Stimulated activated naive CD8-positive, alpha-beta T cell treated with anti-CD3 and anti-CD28 coated beads, Interleukin-15, Interleukin-2, amounts not matched to agents 100 ng/mL and 50 ng/mL, for 24 hours (primary cell): Measurements from ENCODE around the gene MID2.
"Not testable (repeated sequence)": the region's sequence is repeated elsewhere in the genome, so short reads cannot be mapped to it uniquely, and the experiment has no call there.

ENCODE experiments used
- H3K27ac Mint-ChIP-seq: one replicate; pipeline ENCODE4 v1.8.0; 2021; ENCODE audit warnings: mild to moderate bottlenecking, mixed read lengths
- H3K27me3 Mint-ChIP-seq: one replicate; pipeline ENCODE4 v1.8.0; 2021; ENCODE audit warnings: mixed read lengths
- H3K36me3 Mint-ChIP-seq: one replicate; pipeline ENCODE4 v1.8.0; 2021; ENCODE audit warnings: low read depth, mixed read lengths
- H3K4me1 Mint-ChIP-seq: one replicate; pipeline ENCODE4 v1.8.0; 2021; ENCODE audit warnings: low read depth, mixed read lengths
- H3K4me3 Mint-ChIP-seq: one replicate; pipeline ENCODE4 v1.8.0; 2021; ENCODE audit warnings: mild to moderate bottlenecking, mixed read lengths
- H3K9me3 Mint-ChIP-seq: one replicate; pipeline ENCODE4 v1.8.0; 2021; ENCODE audit warnings: mixed read lengths

Gene MID2

DNA sequence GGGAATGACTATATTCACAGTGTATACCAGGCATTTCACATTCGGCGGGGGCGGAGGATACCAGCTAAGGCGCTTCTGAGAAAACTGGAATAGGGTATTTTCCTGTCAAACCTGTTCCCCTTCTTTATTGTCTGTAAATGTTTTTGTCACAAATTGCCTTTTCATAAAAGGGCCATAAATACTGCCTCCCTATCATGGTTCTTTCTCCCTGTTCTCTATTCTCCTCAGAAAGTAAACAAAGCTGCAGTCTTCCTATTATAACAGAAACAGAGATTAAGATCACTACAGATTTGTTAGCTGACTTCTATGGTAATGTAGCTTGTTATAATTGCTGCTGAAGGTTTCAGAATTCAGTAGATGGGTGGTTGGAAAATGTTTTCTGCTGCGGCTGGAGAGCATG is 32.2 kb downstream of the MID2 start:
- H3K4me3 Mint-ChIP-seq, result no peak overlapping the region
- no peak overlapping the region for H3K27ac Mint-ChIP-seq
- H3K9me3 Mint-ChIP-seq, result no peaks in the 10 kb centered on the region
- no peaks in the 10 kb centered on the region for H3K27me3 Mint-ChIP-seq
- H3K4me1 Mint-ChIP-seq, result peaks cover 4% of the 10 kb centered on the region
- peaks cover 10% of the 10 kb centered on the region for H3K36me3 Mint-ChIP-seq

DNA sequence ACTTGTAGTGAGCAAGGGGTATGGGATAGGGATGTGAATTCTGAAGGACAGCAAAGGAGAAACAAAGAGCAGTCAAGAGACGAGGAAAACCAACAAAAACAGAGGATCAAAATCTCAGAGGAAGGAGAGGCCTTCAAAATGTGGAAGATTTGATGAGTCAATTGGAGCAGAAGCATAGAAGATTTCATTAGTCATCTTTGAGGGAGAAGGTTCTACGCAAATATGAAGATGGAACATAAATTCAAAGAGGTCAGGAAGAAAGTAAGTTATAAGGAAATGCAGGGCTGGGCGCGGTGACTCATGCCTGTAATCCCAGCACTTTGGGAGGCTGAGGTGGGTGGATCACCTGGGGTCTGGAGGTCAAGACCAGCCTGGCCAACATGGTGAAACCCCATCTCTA is 35.4 kb downstream of the MID2 start:
- Mint-ChIP-seq H3K27me3 (no peaks in the 10 kb centered on the region), H3K4me1 (peaks cover 4% of the 10 kb centered on the region), H3K9me3 (no peaks in the 10 kb centered on the region), H3K4me3 (no peak overlapping the region), H3K27ac (no peak overlapping the region), H3K36me3 (peaks cover 9% of the 10 kb centered on the region)

DNA sequence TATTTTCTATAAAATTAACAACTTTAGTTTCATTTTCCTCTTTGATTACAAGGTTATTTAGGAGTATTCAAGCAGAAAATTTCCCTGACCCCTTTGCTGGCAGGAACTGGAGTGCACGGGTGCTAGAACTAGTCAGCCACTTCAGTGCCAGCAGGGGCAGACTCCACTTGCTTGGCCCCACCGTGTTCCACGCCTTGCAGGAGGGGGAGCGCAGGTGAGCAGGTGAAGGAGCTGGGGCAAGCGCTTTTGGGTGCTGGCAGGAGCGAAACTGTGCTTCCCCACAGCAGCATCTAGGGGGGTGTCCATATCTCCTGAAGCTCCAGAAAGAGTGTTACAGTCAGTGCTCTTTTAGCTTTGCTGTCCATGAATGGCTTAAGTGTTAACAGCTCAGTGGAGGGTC is 45.5 kb downstream of the MID2 start:
- Mint-ChIP-seq H3K4me3 (no peak overlapping the region), H3K27me3 (no peaks in the 10 kb centered on the region), H3K4me1 (peaks cover 4% of the 10 kb centered on the region), H3K9me3 (no peaks in the 10 kb centered on the region), H3K36me3 (no peaks in the 10 kb centered on the region), H3K27ac (no peak overlapping the region)

GRCh38 chrX:107878106-107878505 is 52.4 kb downstream of the MID2 start:
- Mint-ChIP-seq H3K36me3 (no peaks in the 10 kb centered on the region), H3K4me3 (no peak overlapping the region), H3K4me1 (no peaks in the 10 kb centered on the region), H3K27me3 (no peaks in the 10 kb centered on the region), H3K9me3 (no peaks in the 10 kb centered on the region), H3K27ac (no peak overlapping the region)

DNA sequence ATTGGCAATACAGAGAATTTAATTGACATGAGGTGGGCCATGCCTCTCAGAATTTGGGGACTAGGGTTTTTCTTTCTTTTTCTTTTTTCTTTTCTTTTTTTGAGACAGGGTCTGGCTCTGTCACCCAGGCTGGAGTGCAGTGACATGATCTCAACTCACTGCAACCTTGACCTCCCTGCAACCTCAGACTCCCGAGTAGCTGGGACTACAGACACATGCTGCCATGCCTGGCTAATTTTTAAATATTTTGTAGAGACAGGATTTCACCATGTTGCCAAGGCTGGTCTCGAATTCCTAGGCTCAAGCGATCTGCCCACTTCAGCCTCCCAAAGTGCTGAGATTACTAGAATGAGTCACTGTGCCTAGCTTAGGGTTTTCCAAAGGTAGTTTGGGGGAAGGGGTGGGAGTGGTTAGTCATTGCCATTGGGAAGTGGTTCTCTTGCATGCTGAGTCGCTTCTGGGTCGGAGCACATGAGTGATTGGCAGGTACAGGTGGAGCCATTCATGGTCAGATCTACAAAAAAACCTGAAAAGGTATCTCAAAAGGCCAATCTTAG is 54.5 kb downstream of the MID2 start:
- H3K36me3 Mint-ChIP-seq, result no peaks in the 10 kb centered on the region
- H3K9me3 Mint-ChIP-seq, result no peaks in the 10 kb centered on the region
- H3K27me3 Mint-ChIP-seq, result no peaks in the 10 kb centered on the region
- H3K4me3 Mint-ChIP-seq, result no peak overlapping the region
- H3K27ac Mint-ChIP-seq, result no peak overlapping the region
- no peaks in the 10 kb centered on the region for H3K4me1 Mint-ChIP-seq

- H3K4me1 Mint-ChIP-seq, result no peaks in the 10 kb centered on the region
- H3K27ac Mint-ChIP-seq, result no peak overlapping the region
- peaks cover 5% of the 10 kb centered on the region for H3K36me3 Mint-ChIP-seq
- H3K9me3 Mint-ChIP-seq, result no peaks in the 10 kb centered on the region
- no peaks in the 10 kb centered on the region for H3K27me3 Mint-ChIP-seq
- H3K4me3 Mint-ChIP-seq, result no peak overlapping the region
These were observed 68.4 kb downstream of the MID2 start for GRCh38 chrX:107894038-107894437.

DNA sequence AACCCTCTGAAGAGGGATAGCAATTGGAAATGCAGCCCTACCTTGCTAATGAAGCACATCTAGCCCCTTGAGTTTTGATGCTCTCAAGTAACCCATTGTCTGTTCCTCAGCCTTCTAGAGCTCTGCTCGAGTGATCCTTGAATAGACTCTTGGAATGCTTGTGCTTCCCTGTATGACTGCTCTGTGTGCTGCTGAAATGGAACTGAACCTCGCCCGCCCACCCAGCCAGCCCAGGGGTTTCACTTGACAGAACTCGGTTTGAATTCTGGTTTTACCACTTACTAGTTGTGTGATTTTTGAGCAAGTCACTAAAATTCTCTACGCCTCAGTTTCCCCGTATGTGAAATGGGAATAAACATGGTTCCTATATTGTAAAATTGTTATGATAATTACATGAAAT is 77.1 kb downstream of the MID2 start:
- H3K9me3 Mint-ChIP-seq, result no peaks in the 10 kb centered on the region
- H3K36me3 Mint-ChIP-seq, result peaks cover 19% of the 10 kb centered on the region
- H3K27me3 Mint-ChIP-seq, result no peaks in the 10 kb centered on the region
- no peaks in the 10 kb centered on the region for H3K4me1 Mint-ChIP-seq
- no peak overlapping the region for H3K27ac Mint-ChIP-seq
- H3K4me3 Mint-ChIP-seq, result no peak overlapping the region

GRCh38 chrX:107905366-107905765 is 79.7 kb downstream of the MID2 start:
- H3K9me3 Mint-ChIP-seq, result no peaks in the 10 kb centered on the region
- H3K36me3 Mint-ChIP-seq, result peaks cover 19% of the 10 kb centered on the region
- no peaks in the 10 kb centered on the region for H3K27me3 Mint-ChIP-seq
- H3K4me1 Mint-ChIP-seq, result no peaks in the 10 kb centered on the region
- no peak overlapping the region for H3K27ac Mint-ChIP-seq
- no peak overlapping the region for H3K4me3 Mint-ChIP-seq

DNA sequence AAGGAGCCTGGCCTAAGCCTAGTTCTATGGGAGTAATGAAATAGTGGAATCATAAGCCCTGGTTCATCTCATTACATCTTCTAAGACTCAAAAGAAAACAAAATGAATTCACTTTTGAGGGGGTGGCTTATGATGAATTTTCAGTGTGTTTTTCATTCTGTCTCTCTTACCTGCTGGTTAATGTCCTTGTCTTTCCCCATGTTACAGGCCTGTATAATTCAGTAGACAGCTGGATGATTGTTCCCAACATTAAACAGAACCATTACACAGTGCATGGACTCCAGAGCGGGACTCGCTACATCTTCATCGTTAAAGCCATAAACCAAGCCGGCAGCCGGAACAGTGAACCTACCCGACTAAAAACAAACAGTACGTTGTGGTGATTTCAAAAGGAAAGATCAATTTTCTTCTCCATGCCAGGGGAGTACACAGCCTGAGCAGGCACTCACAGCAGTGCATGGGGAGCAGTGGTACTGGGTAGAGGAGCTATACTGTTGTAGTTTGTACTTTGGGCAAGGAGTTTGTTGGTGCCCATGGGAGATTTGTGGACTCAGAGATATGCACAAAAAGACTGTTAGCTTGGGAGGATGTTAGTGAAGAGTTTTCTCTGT is 98.6 kb downstream of the MID2 start:
- no peaks in the 10 kb centered on the region for H3K9me3 Mint-ChIP-seq
- H3K4me3 Mint-ChIP-seq, result no peak overlapping the region
- no peak overlapping the region for H3K27ac Mint-ChIP-seq
- peaks cover 16% of the 10 kb centered on the region for H3K36me3 Mint-ChIP-seq
- no peaks in the 10 kb centered on the region for H3K27me3 Mint-ChIP-seq
- H3K4me1 Mint-ChIP-seq, result no peaks in the 10 kb centered on the region

DNA sequence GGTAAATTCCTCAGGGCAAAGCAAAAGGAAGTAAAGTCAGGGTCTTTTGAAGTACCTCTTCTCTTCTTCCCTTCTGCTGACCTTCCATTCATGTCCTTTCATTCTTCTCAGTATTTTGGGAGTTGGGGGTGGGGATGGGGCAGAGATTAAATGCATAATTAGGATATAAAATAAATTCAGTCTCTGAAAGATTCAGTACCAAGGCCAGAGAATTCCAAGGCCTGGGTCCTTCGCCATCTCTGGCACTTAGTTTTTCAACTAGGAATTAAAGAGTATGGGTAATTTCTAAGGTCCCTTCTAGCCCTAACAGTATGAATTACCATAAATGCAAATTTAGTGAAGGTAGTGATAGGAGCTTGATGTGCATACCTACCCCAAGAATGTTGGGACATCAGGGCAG is 108.6 kb downstream of the MID2 start:
- H3K27me3 Mint-ChIP-seq, result peaks cover 4% of the 10 kb centered on the region

DNA sequence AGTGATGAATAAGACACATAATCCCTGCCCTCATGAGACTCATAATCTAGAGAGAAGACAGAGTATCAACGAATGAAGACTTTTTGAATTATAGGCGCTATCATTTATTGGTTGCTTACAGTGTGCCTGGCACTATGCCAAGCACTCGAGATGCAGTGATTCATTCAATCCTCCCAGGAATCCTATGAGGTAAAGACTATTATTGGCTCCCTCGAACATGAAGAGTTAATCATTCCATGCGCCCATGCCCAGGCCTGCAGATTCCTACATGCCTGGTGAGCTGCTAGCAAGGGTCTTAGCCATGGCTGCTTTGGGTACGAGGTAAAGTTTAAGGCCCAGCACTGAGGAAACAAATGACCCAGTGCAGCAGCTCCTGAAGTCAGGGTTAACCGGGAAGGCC is 109.5 kb downstream of the MID2 start:
- Mint-ChIP-seq H3K36me3 (no peaks in the 10 kb centered on the region), H3K4me1 (peaks cover 6% of the 10 kb centered on the region), H3K9me3 (no peaks in the 10 kb centered on the region), H3K27ac (no peak overlapping the region), H3K27me3 (peaks cover 4% of the 10 kb centered on the region), H3K4me3 (no peak overlapping the region)

More for the DNA sequence above, 108.6 kb downstream of the MID2 start:
- Mint-ChIP-seq H3K4me3 (no peak overlapping the region), H3K4me1 (peaks cover 6% of the 10 kb centered on the region), H3K9me3 (no peaks in the 10 kb centered on the region), H3K27ac (no peak overlapping the region), H3K36me3 (no peaks in the 10 kb centered on the region)

DNA sequence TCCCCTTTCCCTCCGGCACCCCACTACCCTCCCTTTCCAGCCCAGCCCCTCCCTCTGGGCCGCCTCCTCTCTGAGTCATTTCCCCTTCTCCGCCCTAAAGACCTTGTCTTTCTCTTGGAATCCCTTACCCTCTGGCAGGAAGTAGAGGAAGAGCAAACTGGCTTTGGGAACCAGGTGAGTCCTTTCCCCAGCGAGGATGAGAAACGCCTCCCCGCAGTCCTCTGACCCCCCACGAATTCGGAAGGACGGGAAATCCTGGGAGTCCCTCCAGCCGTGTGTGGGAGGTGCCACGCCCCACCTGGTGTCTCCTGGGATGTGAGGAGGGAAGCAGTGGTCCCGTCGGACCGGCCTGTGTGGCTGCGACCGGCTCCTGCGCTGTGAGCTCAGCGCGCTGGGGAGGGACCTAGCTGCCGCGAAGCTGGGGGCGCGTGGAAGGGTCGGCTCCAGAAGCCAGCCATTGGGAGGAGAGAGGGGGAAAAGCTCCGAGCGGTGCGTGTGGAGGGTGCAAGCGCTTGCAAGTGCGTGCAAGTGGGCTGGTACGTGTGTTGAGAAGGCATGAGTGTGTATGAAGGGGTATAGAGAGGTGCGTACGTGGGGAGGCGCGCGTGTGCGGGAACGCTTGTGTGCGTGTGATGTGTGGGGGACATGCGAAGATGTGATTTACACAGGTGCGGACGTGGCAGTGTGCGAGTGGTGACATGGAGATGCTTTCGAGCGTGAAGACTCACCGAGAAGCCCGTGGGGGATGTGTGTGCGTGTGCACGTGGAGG is 110.2 kb downstream of the MID2 start:
- no peak overlapping the region for H3K27ac Mint-ChIP-seq

DNA sequence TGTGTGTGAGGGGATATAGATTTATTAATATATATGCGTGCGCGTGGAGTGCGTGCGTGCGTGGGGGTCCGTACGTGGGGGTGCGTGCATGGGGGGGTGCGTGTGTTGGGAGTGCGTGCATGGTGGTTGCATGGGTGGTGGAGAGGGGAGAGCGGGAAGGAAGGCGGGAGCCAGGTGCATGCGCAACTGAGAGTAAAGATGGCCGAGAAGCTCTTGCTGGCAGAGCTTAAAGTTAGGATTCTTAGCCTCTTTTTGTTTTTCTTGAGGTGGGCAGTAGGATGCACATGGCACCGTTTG is 110.7 kb downstream of the MID2 start:
- Mint-ChIP-seq H3K27me3 (peaks cover 4% of the 10 kb centered on the region), H3K9me3 (no peaks in the 10 kb centered on the region), H3K4me1 (peaks cover 6% of the 10 kb centered on the region), H3K27ac (no peak overlapping the region), H3K4me3 (peak overlapping the region; percentile 62), H3K36me3 (no peaks in the 10 kb centered on the region)

More for the DNA sequence above, 110.2 kb downstream of the MID2 start:
- Mint-ChIP-seq H3K27me3 (peaks cover 4% of the 10 kb centered on the region), H3K9me3 (no peaks in the 10 kb centered on the region), H3K36me3 (no peaks in the 10 kb centered on the region), H3K4me1 (peaks cover 6% of the 10 kb centered on the region), H3K4me3 (peak overlapping the region; percentile 62)

GRCh38 chrX:107940095-107940494 is 114.4 kb downstream of the MID2 start:
- H3K27me3 Mint-ChIP-seq, result peaks cover 4% of the 10 kb centered on the region
- H3K27ac Mint-ChIP-seq, result no peak overlapping the region
- no peaks in the 10 kb centered on the region for H3K36me3 Mint-ChIP-seq
- no peak overlapping the region for H3K4me3 Mint-ChIP-seq
- no peaks in the 10 kb centered on the region for H3K9me3 Mint-ChIP-seq
- H3K4me1 Mint-ChIP-seq, result peaks cover 6% of the 10 kb centered on the region

GRCh38 chrX:107955337-107955736 is 129.7 kb downstream of the MID2 start:
- not testable (repeated sequence) for H3K27ac Mint-ChIP-seq, H3K9me3 Mint-ChIP-seq, H3K4me3 Mint-ChIP-seq, H3K27me3 Mint-ChIP-seq, H3K4me1 Mint-ChIP-seq, H3K36me3 Mint-ChIP-seq

DNA sequence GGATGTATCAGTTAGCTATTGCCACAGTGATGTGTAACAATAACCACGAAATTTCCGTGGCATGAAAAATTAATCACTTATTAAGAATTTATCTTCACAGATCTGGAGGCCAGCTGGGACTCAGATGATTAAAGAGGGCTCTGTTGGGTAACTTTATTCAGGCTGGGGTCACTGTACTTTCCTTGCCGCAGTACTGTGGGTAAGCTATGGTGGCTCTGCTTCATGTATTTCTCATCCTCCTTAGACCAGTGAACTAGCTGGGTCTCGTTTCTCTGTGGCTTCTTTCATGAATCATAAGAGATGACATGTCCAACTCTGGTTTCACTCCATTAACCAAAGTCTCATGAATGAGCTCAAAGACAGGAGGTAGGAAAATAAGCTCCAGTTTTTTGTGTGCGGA is 143.0 kb downstream of the MID2 start:
- Mint-ChIP-seq H3K27me3 (peaks cover 4% of the 10 kb centered on the region), H3K4me1 (no peaks in the 10 kb centered on the region), H3K27ac (no peak overlapping the region), H3K9me3 (no peaks in the 10 kb centered on the region), H3K36me3 (no peaks in the 10 kb centered on the region), H3K4me3 (no peak overlapping the region)
